NCI-H524 treated with DMSO at 0.1 percent for 48 hours (cell line): ENCODE data around the gene PARD3.
A peak's percentile ranks its signal among the peaks of the same experiment; 100 is the strongest.

Experiments
- DNase-seq: peaks from one replicate; lab custom pipeline; 2025; lab: John Stamatoyannopoulos, UW

PARD3 gene

DNA sequence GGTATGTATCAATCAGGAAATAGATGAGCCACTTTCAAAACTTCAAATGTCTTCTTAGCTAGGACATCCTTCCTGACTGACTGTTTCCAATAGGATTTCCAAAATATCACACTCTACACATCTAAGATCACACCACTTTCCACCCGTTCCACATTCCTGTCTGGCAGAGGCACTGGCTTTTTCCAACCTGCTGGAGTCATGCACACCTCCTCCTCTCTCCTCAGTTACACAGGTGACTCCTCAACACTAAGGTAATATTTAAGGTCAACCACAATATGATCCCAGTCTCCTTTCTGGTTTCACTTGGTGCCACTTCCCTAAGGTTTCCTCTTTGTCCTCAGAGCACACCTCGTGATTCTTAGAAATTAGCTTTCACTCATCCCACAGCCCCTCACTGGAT lies 196.5 kb downstream of the PARD3 start:
- no peak for DNase-seq

DNA sequence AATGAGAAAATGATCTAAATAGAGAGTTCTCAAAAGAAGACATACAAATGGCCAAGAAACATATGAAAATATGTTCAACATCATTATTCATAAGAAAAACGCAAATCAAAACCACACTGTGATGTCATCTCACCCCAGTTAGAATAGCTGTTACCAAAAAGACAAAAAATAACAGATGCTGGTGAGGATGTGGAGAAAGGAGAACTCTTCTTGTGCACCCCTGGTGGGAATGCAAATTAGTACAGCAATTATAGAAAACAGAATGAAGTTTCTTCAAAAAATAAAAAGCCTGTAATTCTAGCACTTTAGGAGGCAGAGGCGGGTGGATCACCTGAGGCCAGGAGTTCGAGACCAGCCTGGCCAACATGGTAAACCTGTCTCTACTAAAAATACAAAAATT lies 199.3 kb downstream of the PARD3 start:
- DNase-seq = no peak

GRCh38 chr10:34613491-34613890 lies 201.6 kb downstream of the PARD3 start:
- no peak for DNase-seq

- no peak for DNase-seq
Measured at GRCh38 chr10:34612938-34613337, 202.2 kb downstream of the PARD3 start.

GRCh38 chr10:34612446-34612845 lies 202.7 kb downstream of the PARD3 start:
- no peak for DNase-seq

- DNase-seq = no peak
Measured at GRCh38 chr10:34609287-34609940, 205.7 kb downstream of the PARD3 start.

GRCh38 chr10:34607894-34608293 lies 207.2 kb downstream of the PARD3 start:
- DNase-seq = peak; percentile 17

DNA sequence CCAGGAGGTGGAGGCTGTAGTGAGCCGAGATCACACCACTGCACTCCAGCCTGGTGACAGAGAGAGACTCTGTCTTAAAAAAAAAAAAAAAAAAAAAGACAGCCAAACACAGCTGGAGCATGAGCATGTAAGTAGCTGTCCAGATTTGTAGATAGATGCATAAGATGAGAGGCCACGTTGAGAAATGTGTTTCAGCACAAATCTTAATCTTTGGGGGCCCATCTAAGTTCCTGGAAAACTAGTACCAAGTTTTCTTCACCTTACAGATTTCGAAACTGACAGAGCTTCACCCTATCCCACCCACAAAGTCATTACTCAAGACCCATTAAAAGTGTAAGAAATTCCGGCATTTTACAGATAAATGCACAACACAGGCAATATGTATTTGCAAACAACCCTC lies 208.2 kb downstream of the PARD3 start:
- DNase-seq = no peak

DNA sequence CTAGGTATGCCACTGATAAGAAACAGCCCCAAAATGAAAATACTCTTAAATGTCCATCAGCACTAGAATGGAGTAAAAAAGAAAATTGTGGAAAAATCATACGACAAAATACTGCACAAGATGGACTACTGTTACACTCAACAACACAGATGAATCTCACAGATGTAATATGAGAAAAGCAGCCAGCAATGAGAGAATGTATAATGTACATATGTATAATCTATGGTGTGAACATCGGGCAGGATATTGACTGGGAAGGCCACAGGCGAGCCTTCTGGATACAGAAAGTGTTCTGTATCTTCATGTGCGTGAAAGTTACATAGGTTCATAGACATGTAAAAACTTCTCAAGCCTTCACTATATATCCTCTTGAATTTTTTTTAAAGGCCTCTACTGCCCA lies 212.6 kb downstream of the PARD3 start:
- no peak for DNase-seq

DNA sequence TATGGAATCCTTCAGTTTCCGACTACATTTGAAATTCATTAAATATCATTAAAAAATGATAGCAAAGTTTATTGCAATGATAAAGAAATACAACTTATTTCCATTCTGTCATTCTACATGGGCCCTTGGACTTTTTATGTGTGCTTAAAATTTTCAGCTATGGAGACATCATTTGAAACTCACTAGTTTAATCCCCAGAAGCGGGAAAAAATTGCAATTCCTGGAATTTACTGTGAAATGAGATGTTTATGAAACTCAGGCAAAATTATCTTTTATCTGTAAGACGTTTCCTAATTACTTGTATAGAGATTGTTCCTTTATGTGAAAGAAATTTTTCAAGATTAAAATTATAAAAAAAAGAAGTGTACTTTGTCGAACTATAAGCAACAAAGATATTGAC lies 213.4 kb downstream of the PARD3 start:
- DNase-seq = no peak

- no peak for DNase-seq
Measured at GRCh38 chr10:34599026-34599795, 215.9 kb downstream of the PARD3 start.

GRCh38 chr10:34596351-34596750 lies 218.7 kb downstream of the PARD3 start:
- no peak for DNase-seq

DNA sequence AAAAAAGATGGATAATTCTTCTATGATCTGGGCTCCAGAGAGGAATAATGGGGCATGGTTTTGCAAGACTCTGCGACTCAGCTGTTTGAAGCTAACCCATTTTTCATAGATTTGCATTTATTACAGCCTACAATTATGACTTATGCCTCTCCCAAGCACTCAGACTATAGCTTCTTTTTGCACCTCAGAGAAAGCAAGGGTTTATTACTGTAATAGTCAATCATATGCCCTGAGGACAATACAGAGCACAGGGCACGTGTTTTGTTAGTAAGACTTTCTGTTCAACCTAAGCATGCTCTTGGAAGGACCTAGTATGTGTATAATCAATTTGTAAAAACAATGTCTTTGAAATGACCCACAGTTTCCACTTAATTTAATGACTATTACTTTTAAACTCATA lies 221.2 kb downstream of the PARD3 start:
- DNase-seq = no peak

DNA sequence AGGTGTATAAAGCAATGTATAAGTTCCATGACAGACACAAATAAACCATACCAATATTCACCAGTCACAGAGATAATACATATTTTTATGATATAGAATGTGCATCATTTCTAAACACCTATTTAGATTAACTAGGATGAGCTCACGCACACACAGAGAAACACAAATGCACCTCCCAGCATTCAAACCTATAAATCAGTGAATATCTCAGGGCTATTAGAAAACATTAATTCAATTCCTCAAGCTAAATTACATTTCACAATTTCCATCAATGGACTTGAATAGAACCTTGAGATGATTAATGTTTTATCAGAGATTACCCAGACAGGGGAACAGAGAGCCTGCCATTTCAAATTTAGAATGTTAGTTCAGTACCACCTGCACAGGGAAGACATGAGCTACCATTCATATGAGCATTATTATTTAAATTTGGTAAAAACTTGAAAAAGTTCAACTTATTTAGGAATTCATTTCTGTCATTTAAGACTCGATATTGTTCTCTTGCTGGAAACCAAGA lies 221.7 kb downstream of the PARD3 start:
- DNase-seq = no peak

GRCh38 chr10:34590793-34591192 lies 224.3 kb downstream of the PARD3 start:
- no peak for DNase-seq

- DNase-seq = no peak
Measured at GRCh38 chr10:34589275-34589674, 225.8 kb downstream of the PARD3 start.

DNA sequence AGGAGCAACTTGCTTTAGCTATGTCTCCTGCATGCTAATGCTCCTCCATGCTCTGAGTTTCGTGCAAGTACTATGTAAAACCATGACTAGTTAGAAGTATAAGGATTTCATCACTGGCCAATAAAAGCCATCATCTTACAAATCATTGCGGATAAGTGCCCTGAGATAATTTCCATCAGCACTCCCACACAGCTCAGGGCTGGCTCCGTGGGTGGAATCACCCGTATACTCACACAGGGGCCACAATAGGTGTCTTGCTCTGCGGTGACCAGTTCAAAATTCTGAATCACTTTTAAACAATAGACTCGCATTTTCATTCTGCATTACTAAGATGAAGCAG lies 227.4 kb downstream of the PARD3 start:
- no peak for DNase-seq

- no peak for DNase-seq
Measured at GRCh38 chr10:34587002-34587679, 228.0 kb downstream of the PARD3 start.

GRCh38 chr10:34585422-34586112 lies 229.5 kb downstream of the PARD3 start:
- no peak for DNase-seq

DNA sequence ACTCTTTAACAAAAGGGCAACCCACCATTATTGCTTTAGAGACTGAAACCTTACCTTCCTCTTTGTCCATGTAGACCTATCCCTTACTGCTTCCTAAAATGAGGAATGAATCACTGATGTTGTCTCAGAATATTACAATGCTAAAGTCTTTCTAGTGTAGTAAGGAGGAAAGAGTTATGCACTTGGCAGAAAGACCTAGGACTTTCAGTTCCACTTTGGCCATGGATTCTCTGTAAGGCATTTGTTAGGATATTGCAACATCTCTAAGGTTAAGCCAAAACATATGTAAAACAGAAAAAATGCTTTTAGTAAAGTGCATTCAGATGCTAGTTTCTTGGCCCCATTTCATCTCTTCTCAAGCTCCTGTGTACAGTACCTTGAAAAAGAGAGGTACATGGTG lies 230.9 kb downstream of the PARD3 start:
- DNase-seq = no peak

DNA sequence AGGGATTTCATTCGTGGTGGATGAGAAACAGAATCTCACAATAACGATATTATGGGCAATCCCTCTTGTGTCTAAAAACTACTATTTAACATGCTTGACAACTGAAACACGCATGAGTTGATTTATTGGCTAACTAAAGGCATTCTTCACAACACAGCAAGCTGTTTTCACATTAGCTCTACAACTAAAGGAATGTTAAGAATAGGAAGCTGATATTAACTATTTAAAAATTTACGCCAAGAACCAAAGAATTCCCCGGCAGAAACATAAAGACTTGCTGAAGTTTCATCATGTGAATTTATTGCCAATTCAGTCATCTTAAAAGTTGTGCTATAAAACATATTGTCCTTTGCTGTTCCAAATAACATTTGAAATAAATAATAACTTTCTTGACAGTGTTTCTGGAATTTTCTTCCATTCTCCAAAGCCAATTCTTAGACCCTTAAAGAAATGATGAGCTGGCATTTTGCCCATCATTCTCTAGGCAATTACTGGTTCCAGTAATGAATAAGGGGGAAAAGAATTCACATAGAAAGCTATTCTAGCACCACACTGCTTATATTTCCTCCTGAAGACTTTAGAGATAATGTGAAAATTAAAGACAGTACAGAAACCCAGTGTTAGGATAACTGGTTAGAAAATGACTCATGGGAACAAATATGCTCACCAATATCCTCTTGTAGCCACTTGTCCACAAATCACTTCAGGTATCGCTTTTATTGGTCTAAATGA lies 233.1 kb downstream of the PARD3 start:
- DNase-seq = no peak

DNA sequence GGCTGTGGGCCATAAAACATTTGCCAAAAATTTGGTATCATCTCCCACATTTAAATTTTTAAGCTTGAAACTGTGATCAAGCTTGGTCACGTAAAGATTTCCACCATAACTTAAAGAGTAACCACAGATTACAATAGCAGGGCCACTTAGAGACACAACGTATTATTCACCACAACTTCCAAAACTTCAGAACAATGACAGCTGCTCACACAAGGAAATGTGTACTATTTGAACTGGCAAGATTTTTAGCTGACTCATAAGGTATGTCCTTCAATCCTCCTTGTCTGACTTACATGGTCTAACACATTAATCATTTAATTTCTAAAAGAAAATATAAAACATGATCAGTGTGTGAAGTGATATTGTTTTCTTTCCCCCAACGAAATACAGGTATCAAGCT lies 234.5 kb downstream of the PARD3 start:
- DNase-seq = no peak
